Heart left ventricle (tissue), 16 donors: Measurements from ENCODE around the gene HELZ. TPM values are rescaled to one million over a fixed set of nuclear protein-coding genes. Genes with fewer than 3 reads are reported as not detected.

Source experiments
- ATAC-seq, 4 donors: fragments of 200-7000 bp; cut with Tn5 transposase; one replicate each; pipeline ENCODE4 v1.9.1; 2020 to 2022; ENCODE audit warnings: moderate library complexity in 4 of 4, mild to moderate bottlenecking in 3 of 4, moderate number of reproducible peaks in 1 of 4
- DNase-seq, 5 donors: peaks; one replicate each; pipeline ENCODE4 v3.0.0-alpha.2; 2020
- H3K27ac ChIP-seq, 12 donors: fragments of 200-600 bp; sonication (generic) in 4 of 12; one replicate each; pipeline versions ENCODE4 v1.5.0 to v1.8.0; 2016 to 2022; ENCODE audit warnings: mild to moderate bottlenecking in 2 of 12
- H3K27me3 ChIP-seq, 9 donors: fragments of 200-600 bp; sonication (generic) in 2 of 9; one replicate each; pipeline versions ENCODE4 v1.5.1 to v1.8.0; 2016 to 2022; ENCODE audit warnings: mild to moderate bottlenecking in 3 of 9
- H3K36me3 ChIP-seq, 9 donors: fragments of 200-600 bp; sonication (generic) in 2 of 9; one replicate each; pipeline versions ENCODE4 v1.5.0 to v1.8.0; 2018 to 2022; ENCODE audit warnings: mild to moderate bottlenecking in 2 of 9
- H3K4me1 ChIP-seq, 12 donors: fragments of 200-600 bp; sonication (generic) in 4 of 12; one replicate each; pipeline versions ENCODE4 v1.5.0 to v1.8.0; 2016 to 2022; ENCODE audit warnings: mild to moderate bottlenecking in 3 of 12
- H3K4me3 ChIP-seq, 12 donors: fragments of 200-600 bp; sonication (generic) in 4 of 12; one replicate each; pipeline versions ENCODE4 v1.5.0 to v1.8.0; 2017 to 2022; ENCODE audit warnings: mild to moderate bottlenecking in 9 of 12, moderate library complexity in 4 of 12
- H3K9me3 ChIP-seq, 12 donors: fragments of 200-600 bp; sonication (generic) in 4 of 12; one replicate each; pipeline versions ENCODE4 v1.5.0 to v1.8.0; 2016 to 2022; ENCODE audit warnings: mild to moderate bottlenecking in 1 of 12
- POLR2A ChIP-seq, 2 donors: fragments of 450-650 bp; IDR thresholded peaks; one replicate each; pipeline ENCODE4 v1.6.1; 2017; ENCODE audit warnings: antibody characterized with exemption in 2 of 2, mild to moderate bottlenecking in 2 of 2, moderate library complexity in 2 of 2
- WGBS, 4 donors: extraction: QIAGEN DNeasy Blood & Tissue Kit in 2 of 4; methylation state at CpG; one replicate each; pipeline versions ENCODE4 v1.1.5 to v1.1.7; 2013 to 2018; 5-methylcytosine and 5-hydroxymethylcytosine counted together
- intact Hi-C, 10 donors: fragments of 100-400 bp; cut with DNase I; formaldehyde crosslinking; loops; one replicate each; pipeline versions ENCODE4 v1.11.1 to v1.14.2; 2022
- polyA plus RNA-seq, 2 donors: library from polyadenylated mRNA; stranded (reverse); fragments of 200-250 nt; gene quantifications; one replicate each; pipeline ENCODE4 v1.2.3, GENCODE V29; 2013
- total RNA-seq, 9 donors: library from RNA; depleted of rRNA in 2 of 9; stranded (reverse); fragments of >200 nt in 2 of 9; fragmentation: NEBNext Ultra II Directional in 3 of 9; extraction: Animal tissue kit (Norgen Biotek cat#: 25700) in 3 of 9; gene quantifications; one replicate each; pipeline versions ENCODE4 v1.1.0 to v1.2.4, GENCODE V29; 2016 to 2023
- TF ChIP-seq, protein P1 (sequence below), 12 donors: fragments of 200-600 bp; sonication (generic) in 4 of 12; IDR thresholded peaks; one replicate each; pipeline versions ENCODE4 v1.5.0 to v1.8.0; 2018 to 2022; ENCODE audit warnings: antibody characterized with exemption in 12 of 12, mild to moderate bottlenecking in 5 of 12
- donor health status: ischemic (EF 13 %, LVEDD 7.1; RV severe dilation, severe dysfunction).
- donor health status: healthy with polysubstance abuse.
- donor health status: DM: no; HTN: yes; CAD: no.
- donor health status: DM: no; HTN: no; CAD: no.
- donor health status: ischemic (EF 25% LVEDD 6.9; RV normal size, moderate dysfunction).
- donor health status: ischemic (EF 25% LVEDD 5.7; RV mildly dilated, moderate dysfunction).
- donor health status: healthy.
- donor health status: DM: yes; HTN: yes; CAD: no.
- donor health status: ischemic (EF 35%, LVEDD 5.7; RV mildly dilated, moderate dysfunction).
- donor health status: nonischemic (EF 11% LVEDD 7.7; RV severe dilation, severe dysfunction).
- donor health status: DM: yes; HTN: yes; CAD: no.
- donor health status: PGD.
- donor health status: ischemic (EF 29% LVEDD 5.4; RV normal size, mild dysfunction).
- donor health status: nonischemic (EF 23%, LVEDD 6.1; RV moderate dilation, normal function).

HELZ gene
- total and polyA plus RNA-seq, 11 donors = 5.1 to 48.4 (median 30.3) TPM

DNA sequence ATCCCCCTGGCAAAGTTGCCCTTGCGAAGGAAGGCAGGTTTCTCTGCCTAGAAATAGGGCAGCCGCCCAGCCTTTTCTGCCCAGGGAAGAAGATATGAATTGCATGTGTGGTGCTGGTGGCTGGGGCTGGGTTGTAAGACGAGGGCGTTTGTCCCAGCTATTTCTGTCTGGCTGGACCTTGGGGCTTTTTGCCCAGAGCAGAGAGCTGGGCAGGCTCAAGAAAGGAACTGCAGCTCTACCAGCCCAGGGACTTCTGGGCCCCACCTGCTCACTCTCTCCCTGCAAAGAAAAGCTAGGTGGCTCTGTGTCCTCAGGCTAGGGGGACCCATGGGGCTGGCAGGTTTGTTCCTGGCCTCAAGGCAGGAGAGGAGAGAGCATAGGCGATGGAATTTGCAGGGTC lies 200.1 kb downstream of the HELZ start:
- WGBS, 4 donors = 52 to 74% (median 60%) methylated on average over 5 of the region's 5 CpGs
- no peak for TF ChIP-seq POLR2A (IDR thresholded peaks at IDR 0.05)
- TF ChIP-seq, protein P1, sequence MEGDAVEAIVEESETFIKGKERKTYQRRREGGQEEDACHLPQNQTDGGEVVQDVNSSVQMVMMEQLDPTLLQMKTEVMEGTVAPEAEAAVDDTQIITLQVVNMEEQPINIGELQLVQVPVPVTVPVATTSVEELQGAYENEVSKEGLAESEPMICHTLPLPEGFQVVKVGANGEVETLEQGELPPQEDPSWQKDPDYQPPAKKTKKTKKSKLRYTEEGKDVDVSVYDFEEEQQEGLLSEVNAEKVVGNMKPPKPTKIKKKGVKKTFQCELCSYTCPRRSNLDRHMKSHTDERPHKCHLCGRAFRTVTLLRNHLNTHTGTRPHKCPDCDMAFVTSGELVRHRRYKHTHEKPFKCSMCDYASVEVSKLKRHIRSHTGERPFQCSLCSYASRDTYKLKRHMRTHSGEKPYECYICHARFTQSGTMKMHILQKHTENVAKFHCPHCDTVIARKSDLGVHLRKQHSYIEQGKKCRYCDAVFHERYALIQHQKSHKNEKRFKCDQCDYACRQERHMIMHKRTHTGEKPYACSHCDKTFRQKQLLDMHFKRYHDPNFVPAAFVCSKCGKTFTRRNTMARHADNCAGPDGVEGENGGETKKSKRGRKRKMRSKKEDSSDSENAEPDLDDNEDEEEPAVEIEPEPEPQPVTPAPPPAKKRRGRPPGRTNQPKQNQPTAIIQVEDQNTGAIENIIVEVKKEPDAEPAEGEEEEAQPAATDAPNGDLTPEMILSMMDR (IDR thresholded peaks at IDR 0.05) = no peak
- peaks cover 0 to 4% (median 0%) of the 10 kb centered on the region in 12 donors for H3K4me1 ChIP-seq
- H3K36me3 ChIP-seq = no peaks in the 10 kb centered on the region
- H3K27me3 ChIP-seq = no peaks in the 10 kb centered on the region
- DNase-seq (peak in 2 of 5 donors; percentile 28 to 48), ATAC-seq (peak; percentile 75 to 83 (median 82))
- intact Hi-C loops = no loop called here
- H3K4me3 ChIP-seq = no peak overlapping the region
- H3K27ac ChIP-seq = no peak overlapping the region
- H3K9me3 ChIP-seq = peaks cover 0 to 30% (median 25%) of the 10 kb centered on the region in 12 donors

- intact Hi-C loops = no loop called here
- 77 to 86% (median 83%) methylated on average over 28 to 32 of the region's 32 CpGs for WGBS, 4 donors
- DNase-seq (no peak), ATAC-seq (peak in 1 of 4 donors; percentile 14)
- Histone ChIP-seq H3K27me3 (no peaks in the 10 kb centered on the region), H3K27ac (no peak within 1 kb of the TSS), H3K36me3 (no peaks in the 10 kb centered on the region), H3K4me3 (no peak within 1 kb of the TSS), H3K4me1 (peaks cover 0 to 4% (median 0%) of the 10 kb centered on the region in 12 donors), H3K9me3 (peaks cover 0 to 22% (median 18%) of the 10 kb centered on the region in 12 donors)
- no peak for TF ChIP-seq POLR2A (IDR thresholded peaks at IDR 0.05)
- TF ChIP-seq, protein P1 (IDR thresholded peaks at IDR 0.05) = no peak
These were observed 200.8 kb downstream of the HELZ start, which contains the start of gene CACNG1 for GRCh38 chr17:67044016-67044772. CACNG1 (plus strand) TSS chr17:67044554; CDS start chr17:67044661, 107 bp downstream.

DNA sequence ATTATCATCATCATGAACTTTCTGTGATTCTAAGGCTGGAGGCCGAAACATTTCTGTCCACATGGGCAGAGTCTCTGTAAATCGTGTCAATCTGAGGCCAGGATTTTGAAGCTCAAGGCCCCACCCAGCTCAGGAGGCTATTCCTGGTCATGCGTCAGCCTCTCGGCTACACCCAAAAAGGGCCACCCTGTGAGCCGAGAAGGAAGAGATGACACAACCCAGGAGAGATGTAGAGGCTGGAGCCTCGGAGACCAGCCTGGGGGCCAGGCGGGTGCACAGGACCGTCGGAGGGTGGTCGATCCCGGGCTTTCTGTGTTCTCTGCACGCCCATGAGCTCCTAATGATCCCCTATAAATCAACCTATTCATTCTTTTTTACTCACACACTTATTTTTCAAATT lies 201.7 kb downstream of the HELZ start:
- H3K4me3 ChIP-seq = no peak overlapping the region

More for the DNA sequence above, 201.7 kb downstream of the HELZ start:
- TF ChIP-seq, protein P1 (IDR thresholded peaks at IDR 0.05) = no peak
- no peak for TF ChIP-seq POLR2A (IDR thresholded peaks at IDR 0.05)
- Histone ChIP-seq H3K27ac (no peak overlapping the region), H3K9me3 (peaks cover 0 to 13% (median 9%) of the 10 kb centered on the region in 12 donors), H3K4me1 (peaks cover 0 to 4% (median 0%) of the 10 kb centered on the region in 12 donors), H3K27me3 (no peaks in the 10 kb centered on the region), H3K36me3 (no peaks in the 10 kb centered on the region)
- DNase-seq = no peak
- ATAC-seq = no peak
- WGBS, 4 donors = 82 to 86% (median 84%) methylated on average over 12 of the region's 12 CpGs
- intact Hi-C loops = no loop called here
